ENCODE results near the gene ANKRD24.
"Not testable (repeated sequence)": the region's sequence is repeated elsewhere in the genome, so short reads cannot be mapped to it uniquely, and the experiment has no call there.

ANKRD24 gene

GRCh38 chr19:4173479-4174212 is 8.8 kb upstream of the ANKRD24 start:
- DNase-seq (ENCODE audit: low read depth): no peak

GRCh38 chr19:4174213-4174894 is 8.1 kb upstream of the ANKRD24 start:
- no peak for DNase-seq (ENCODE audit: low read depth)

DNA sequence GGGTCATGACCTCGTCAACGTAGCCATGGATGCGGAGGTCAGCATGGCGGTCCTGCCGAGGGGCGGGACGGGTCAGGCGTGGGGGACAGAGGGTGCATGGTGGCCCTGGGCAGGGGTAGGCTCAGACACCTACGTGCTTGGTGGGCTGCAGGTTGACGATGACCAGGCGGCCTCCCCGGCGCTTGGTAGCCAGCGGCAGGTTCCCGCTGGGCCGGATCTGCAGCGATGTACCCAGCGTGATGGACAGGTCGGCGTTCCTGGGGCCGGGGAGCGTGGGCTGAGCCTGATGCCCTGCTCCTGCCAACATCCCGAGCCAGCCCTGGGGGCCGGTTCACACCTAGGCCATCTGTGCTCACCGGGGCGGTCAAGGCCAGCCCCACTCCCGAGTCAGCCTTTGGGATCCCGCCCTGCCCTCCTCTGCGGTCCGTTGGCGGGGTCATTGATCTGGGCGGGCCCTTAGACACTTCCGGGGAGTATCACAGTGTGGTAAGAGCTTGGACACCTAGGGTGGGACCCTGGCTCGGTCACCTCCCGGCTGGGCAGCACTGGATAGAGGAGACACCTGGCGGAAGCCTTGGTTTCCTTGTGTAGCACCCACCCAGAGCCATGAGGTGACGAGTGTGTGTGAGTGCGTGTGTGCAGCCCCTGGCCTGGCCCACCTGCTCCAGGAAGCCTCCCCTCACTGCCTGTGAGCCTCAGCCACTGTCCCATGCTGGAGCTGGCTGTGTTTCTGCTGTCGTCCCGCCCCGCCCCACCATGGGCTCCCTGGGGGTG is 7.4 kb upstream of the ANKRD24 start:
- DNase-seq (ENCODE audit: low read depth): no peak

- no peak for DNase-seq (ENCODE audit: low read depth)
These were observed 6.9 kb upstream of the ANKRD24 start for GRCh38 chr19:4175669-4175931.

DNA sequence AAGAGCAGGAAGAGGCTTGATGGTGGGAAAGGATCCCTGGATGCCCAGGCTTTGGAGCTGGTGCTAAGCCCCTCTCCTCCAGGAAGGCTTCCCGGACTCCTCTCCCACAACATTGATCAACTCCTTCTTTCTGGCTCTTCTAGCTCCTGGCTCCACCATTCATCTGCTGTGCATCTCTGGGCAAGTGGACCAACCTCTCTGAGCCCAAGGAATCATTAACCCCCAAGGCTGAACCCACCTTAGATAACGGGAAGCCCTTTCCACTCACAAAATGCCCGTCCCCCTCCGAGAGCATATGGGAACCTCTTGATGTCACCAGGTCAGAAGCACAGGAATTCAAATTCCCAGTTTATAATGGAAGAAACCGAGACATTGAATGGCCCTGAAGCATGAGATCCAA is 5.3 kb upstream of the ANKRD24 start:
- no peak for DNase-seq (ENCODE audit: low read depth)

DNA sequence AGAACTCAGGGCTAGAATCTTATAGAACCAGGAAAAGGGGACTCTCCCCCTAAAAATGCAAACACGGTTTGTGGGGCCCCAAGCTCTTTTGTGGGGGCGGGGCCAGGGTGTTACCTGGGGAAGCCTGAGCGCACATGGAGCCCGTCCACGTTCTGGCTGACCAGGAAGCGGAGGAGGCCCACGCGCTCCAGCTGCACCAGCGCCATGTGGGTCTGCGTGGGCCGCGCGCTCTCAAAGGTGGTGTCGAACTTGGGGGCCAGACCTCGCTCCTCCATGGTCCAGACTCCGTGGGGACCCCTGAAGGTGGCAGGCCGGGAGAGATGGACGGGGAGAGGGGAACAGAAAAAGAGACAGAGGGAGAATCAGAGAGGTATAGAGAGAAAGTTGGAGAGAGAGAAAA is 3.5 kb upstream of the ANKRD24 start:
- DNase-seq (ENCODE audit: low read depth): no peak

DNA sequence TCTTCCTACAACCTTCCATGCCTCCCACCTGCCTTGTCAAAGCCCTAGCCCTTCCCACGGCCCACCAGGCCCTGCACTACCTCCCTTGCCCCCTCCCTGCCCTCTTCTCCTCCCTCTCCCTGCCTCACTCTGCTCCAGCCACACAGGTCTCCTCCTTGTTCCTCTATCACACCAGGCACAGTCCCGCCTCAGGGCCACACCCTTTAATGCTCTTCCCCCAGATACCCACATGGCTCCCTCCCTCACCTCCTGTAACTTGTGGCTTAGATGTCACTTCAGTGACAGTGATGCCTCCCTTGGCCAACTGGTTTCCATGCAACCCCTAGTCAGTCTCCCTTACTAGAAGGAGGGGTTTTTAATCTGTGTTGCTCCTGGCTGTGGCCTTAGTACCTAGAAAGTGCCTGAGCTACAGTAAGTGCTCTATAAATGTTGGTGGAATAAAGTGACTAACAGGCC is 1.4 kb upstream of the ANKRD24 start:
- no peak for DNase-seq (ENCODE audit: low read depth)

DNA sequence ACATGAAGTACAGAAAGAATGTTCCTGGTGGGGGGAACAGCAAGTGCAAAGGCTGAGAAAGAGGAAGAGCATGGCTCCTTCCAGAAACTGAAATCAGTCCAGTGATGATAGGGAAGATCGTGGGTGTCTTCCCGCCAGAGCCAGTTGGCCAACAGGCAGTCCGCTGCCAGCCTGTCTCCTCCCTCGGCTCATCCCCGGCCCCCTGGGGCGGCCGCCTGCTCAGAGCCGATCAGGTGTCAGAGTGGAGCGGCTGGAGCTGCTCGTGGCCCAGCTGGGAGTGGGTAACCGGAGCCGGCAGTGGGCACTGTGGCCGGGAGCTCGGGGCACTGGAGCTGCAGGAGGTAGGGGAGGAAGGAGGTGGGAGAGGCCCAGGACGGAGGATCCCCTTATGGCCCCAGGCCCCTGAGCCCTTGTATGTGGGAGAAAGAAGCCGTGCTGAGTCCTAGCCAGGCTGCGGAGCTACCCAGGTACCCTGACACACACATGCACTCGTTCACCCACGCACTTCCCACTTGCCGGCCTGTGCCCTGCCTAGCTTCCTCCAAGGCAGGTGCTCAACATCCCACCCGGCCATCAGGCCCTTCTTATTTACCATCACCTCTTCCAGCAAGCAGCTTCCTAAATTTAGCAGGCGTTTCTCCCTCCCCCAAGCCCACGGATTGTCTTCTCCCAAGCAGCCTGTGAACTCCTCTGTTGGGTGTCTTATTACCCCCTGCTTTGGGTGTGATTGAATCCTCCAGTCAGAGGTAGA is 1.7 kb downstream of the ANKRD24 start:
- no peak for DNase-seq (ENCODE audit: low read depth)

DNA sequence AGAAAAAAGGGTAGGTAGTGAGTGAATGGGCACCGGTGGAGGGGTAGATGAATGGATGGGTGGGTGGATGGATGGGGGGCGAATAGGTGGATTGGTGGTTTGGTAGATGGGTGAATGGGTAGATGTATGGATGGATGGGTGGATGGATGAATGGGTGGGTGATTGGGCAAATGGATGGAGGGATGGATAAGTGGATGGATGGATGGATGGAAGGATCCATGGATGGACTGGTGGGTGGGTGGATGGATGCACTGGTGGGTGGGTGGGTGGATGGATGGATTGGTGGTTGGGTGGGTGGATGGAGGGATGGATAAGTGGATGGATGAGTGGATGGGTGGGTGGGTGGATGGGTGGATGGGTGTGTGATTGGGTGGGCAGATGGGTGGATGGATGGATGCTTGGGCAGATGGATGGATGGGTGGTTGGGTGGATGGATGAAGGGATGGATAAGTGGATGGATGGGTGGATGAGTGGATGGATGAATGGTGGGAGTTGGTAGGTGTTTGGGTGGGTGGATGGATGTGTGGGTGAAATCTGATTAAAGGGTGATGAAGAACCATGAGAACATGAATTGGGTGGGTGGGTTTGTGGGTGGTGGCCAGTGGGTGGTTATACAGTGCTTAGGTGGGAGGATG is 2.3 kb downstream of the ANKRD24 start:
- no peak for DNase-seq (ENCODE audit: low read depth)

GRCh38 chr19:4185413-4186086 is 3.1 kb downstream of the ANKRD24 start:
- no peak for DNase-seq (ENCODE audit: low read depth)

GRCh38 chr19:4186087-4186993 is 3.9 kb downstream of the ANKRD24 start:
- peak; percentile 13 for DNase-seq (ENCODE audit: low read depth)

DNA sequence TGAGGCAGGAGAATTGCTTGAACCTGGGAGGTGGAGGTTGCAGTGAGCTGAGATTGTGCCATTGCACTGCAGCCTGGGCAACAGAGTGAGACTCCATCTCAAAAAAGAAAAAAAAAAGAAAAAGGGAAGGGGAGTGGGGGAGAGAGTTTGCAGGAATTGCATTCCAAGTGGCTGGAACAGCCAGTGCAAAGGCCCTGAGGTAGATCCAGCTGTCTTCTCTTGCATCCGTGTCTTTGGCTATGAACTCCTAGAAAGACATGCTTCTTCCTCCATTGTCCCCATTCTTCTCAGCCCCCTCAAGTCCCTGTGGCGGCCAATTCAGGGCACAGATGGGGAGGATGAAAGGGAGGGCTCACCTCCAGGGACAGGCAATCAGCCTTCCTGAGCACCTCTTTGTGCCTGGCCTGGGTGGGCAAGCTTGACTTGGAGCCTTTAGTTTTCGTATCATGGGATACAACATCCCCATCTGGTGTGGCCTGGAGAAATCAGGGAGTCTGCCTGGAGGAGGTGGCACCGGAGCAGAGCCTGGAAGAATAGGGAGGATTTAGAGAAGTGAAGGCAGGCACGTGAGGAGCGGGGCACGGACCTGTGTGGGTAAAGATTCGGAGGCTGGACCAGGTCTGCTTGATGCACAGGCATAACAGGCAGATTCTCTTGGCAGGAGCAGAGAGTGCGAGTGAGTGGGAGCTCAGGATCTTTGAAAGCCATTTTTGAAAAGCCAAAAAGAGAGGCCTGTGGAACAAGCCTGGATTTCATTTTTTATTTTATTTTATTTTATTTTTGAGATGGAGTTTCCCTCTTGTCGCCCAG is 5.0 kb downstream of the ANKRD24 start:
- no peak for DNase-seq (ENCODE audit: low read depth)

DNA sequence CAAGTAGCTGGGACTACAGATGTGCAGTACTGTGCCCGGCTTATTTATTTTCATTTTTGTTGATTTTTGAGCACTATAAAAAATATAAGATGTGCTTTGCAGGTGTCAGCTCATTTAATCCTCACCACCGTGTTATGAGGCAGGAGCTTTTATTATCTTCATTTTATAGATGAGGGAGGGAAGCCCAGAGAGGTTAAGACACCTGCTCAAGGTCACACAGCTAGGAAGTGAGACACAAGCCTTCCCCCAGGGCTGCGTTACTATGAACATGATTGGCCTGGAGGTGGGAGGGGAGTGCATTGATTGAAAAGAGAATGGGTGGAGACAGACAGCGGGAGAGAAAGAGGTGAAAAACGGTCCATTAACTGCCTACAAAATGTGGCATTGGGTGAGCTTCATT is 7.2 kb downstream of the ANKRD24 start:
- DNase-seq (ENCODE audit: low read depth): no peak

DNA sequence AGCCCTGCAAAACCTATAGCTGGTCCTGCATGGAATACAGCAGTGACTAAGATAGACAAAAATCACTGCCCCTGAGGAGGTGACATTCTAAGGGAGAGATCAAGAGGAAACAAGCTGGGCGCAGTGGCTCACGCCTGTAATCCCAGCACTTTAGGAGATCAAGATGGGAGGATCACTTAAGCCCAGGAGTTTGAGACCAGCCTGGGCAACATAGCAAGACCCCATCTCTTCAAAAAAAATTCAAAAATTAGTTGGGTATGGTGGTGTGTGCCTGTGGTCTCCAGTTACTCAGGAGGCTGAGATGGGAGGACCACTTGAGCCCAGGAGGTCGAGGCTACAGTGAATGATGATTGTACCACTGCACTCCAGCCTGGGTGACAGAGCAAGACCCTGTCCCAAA is 10.0 kb downstream of the ANKRD24 start:
- DNase-seq (ENCODE audit: low read depth): not testable (repeated sequence)

- no peak for DNase-seq (ENCODE audit: low read depth)
These were observed 11.9 kb downstream of the ANKRD24 start for GRCh38 chr19:4194353-4194752.

DNA sequence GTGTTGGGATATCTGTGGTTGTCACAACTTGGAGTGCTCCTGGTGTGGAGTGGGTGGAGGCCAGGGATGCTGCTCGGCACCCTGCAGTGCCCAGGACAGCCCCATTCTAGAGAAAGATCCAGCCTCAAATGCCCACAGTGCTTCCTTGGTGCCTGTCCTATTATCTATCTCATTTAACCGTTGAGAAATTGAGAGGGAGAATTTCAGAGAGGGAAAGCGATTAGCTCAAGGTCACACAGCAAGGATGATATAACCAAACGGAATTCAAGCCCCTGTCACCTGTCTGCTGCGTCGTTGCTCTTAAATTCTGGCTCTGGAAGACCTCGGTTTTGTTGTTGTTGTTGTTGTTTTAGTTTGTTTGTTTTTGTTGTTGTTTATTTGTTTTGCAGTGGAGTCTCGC is 13.5 kb downstream of the ANKRD24 start:
- no peak for DNase-seq (ENCODE audit: low read depth)

GRCh38 chr19:4196587-4197148 is 14.2 kb downstream of the ANKRD24 start:
- no peak for DNase-seq (ENCODE audit: low read depth)

DNA sequence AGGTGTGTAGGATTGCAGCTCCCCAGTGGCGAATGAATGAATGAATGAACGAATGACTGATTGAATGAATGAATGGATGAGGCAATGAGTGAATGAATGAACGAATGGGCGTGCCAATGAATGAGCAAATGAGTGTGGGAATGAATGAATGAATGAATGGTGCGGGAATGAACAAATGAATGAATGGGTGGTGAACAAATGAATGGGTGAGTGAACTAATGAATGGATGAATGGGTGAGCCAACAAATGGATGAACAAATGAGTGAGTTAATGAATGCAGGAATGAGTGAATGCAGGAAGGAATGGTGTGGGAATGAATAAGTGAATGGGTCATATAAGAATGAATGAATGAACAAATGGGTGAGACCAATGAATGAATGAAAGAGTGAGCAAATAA is 14.7 kb downstream of the ANKRD24 start:
- no peak for DNase-seq (ENCODE audit: low read depth)

Data from non-pigmented ciliary epithelial cell (primary cell).